Tibial nerve (tissue), 4 donors: ENCODE measurements around the gene PRRX1. TPM values are rescaled to one million over a fixed set of nuclear protein-coding genes. Genes with fewer than 3 reads are reported as not detected.
A peak's percentile ranks its signal among the peaks of the same experiment; 100 is the strongest.

Experiments
- DNase-seq, 2 donors: peaks; one replicate each; pipeline ENCODE4 v3.0.0-alpha.2; 2019; ENCODE audit warnings: low spot score in 2 of 2
- H3K27ac ChIP-seq, 4 donors: fragments of 200-600 bp; sonication (generic) in 3 of 4; one replicate each; pipeline ENCODE4 v1.5.1; 2017 to 2019; ENCODE audit warnings: mild to moderate bottlenecking in 1 of 4
- H3K27me3 ChIP-seq, 2 donors: fragments of 200-600 bp; sonication (generic) in 1 of 2; one replicate each; pipeline versions ENCODE4 v1.5.1 to v1.6.0; 2017 to 2019
- H3K36me3 ChIP-seq, 3 donors: fragments of 200-600 bp; sonication (generic); one replicate each; pipeline ENCODE4 v1.5.1; 2018 to 2019
- H3K4me1 ChIP-seq, 4 donors: fragments of 200-600 bp; sonication (generic) in 3 of 4; one replicate each; pipeline ENCODE4 v1.5.1; 2017 to 2019
- H3K4me3 ChIP-seq, 4 donors: fragments of 200-600 bp; sonication (generic) in 3 of 4; one replicate each; pipeline ENCODE4 v1.5.1; 2017 to 2019; ENCODE audit warnings: mild to moderate bottlenecking in 1 of 4, moderate library complexity in 1 of 4
- H3K9me3 ChIP-seq, 4 donors: fragments of 200-600 bp; sonication (generic) in 3 of 4; one replicate each; pipeline ENCODE4 v1.5.1; 2017 to 2019
- EP300 ChIP-seq, 2 donors: sonication (generic); formaldehyde crosslinking; IDR thresholded peaks; one replicate each; pipeline ENCODE4 v1.6.1; 2017; ENCODE audit warnings: antibody characterized with exemption in 2 of 2, mild to moderate bottlenecking in 1 of 2
- POLR2A ChIP-seq, 2 donors: fragments of 450-650 bp; IDR thresholded peaks; one replicate each; pipeline ENCODE4 v1.6.1; 2017; ENCODE audit warnings: antibody characterized with exemption in 2 of 2, mild to moderate bottlenecking in 2 of 2, moderate library complexity in 2 of 2
- WGBS, 2 donors: methylation state at CpG; one replicate each; pipeline ENCODE4 v1.1.5; 2018; 5-methylcytosine and 5-hydroxymethylcytosine counted together
- total RNA-seq, 4 donors: library from RNA; depleted of rRNA; stranded (reverse); fragments of >200 nt; gene quantifications; one replicate each; pipeline ENCODE4 v1.1.0, GENCODE V29; 2016
- TF ChIP-seq, protein P1 (sequence below), 5 experiments: fragments of 200-600 bp in 3 of 5; fragments of 450-650 bp in 2 of 5; sonication (generic) in 3 of 5; IDR thresholded peaks; one replicate each; pipeline ENCODE4 v1.5.1; 2016 to 2019; ENCODE audit warnings: antibody characterized with exemption in 5 of 5, mild to moderate bottlenecking in 3 of 5, moderate library complexity in 2 of 5

PRRX1 gene
- total RNA-seq, 4 donors from 2014 or later, result 55.5 to 97.5 (median 66.2) TPM

DNA sequence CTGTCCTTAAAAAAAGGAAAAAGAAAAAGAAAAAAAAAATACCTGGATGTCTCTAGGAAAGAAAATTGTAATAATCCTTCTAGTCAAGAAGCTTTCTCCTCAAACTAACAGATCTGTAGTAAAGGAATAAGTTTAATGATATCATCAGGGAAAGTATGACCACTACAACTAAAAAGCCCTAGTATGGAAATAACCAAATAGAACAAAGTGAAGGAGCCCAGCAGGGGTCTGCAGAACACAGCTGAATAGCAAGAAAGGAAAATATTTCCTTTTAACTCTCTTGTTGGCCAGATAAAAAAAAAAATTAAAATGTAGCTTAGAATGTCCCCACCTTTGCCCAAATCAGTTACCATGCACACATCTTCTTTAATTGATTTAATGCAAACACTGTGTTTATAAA lies 43.2 kb downstream of the PRRX1 start:
- Histone ChIP-seq H3K4me3 (no peak overlapping the region), H3K4me1 (peaks cover 0 to 17% (median 0%) of the 10 kb centered on the region in 4 donors), H3K9me3 (no peaks in the 10 kb centered on the region), H3K27me3 (no peaks in the 10 kb centered on the region), H3K27ac (no peak overlapping the region), H3K36me3 (no peaks in the 10 kb centered on the region)
- no peak for DNase-seq
- TF ChIP-seq EP300 (IDR thresholded peaks at IDR 0.05), result no peak
- TF ChIP-seq POLR2A (IDR thresholded peaks at IDR 0.05), result no peak
- TF ChIP-seq, protein P1, sequence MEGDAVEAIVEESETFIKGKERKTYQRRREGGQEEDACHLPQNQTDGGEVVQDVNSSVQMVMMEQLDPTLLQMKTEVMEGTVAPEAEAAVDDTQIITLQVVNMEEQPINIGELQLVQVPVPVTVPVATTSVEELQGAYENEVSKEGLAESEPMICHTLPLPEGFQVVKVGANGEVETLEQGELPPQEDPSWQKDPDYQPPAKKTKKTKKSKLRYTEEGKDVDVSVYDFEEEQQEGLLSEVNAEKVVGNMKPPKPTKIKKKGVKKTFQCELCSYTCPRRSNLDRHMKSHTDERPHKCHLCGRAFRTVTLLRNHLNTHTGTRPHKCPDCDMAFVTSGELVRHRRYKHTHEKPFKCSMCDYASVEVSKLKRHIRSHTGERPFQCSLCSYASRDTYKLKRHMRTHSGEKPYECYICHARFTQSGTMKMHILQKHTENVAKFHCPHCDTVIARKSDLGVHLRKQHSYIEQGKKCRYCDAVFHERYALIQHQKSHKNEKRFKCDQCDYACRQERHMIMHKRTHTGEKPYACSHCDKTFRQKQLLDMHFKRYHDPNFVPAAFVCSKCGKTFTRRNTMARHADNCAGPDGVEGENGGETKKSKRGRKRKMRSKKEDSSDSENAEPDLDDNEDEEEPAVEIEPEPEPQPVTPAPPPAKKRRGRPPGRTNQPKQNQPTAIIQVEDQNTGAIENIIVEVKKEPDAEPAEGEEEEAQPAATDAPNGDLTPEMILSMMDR (IDR thresholded peaks at IDR 0.05), result no peak

- no peaks in the 10 kb centered on the region for H3K27me3 ChIP-seq
- peak in 1 of 2 donors; percentile 38 for TF ChIP-seq EP300 (IDR thresholded peaks at IDR 0.05)
- TF ChIP-seq, protein P1 (IDR thresholded peaks at IDR 0.05), result no peak
- no peaks in the 10 kb centered on the region for H3K9me3 ChIP-seq
- no peaks in the 10 kb centered on the region for H3K36me3 ChIP-seq
- H3K27ac ChIP-seq, result peak overlapping the region in 2 of 4 donors; percentile 62 to 82
- no peak overlapping the region for H3K4me3 ChIP-seq
- DNase-seq, result no peak
- WGBS, 2 donors, result 44 to 47% methylated on average over 5 of the region's 5 CpGs
- peaks cover 0 to 17% (median 0%) of the 10 kb centered on the region in 4 donors for H3K4me1 ChIP-seq
These were observed 44.2 kb downstream of the PRRX1 start for GRCh38 chr1:170707959-170708655.

DNA sequence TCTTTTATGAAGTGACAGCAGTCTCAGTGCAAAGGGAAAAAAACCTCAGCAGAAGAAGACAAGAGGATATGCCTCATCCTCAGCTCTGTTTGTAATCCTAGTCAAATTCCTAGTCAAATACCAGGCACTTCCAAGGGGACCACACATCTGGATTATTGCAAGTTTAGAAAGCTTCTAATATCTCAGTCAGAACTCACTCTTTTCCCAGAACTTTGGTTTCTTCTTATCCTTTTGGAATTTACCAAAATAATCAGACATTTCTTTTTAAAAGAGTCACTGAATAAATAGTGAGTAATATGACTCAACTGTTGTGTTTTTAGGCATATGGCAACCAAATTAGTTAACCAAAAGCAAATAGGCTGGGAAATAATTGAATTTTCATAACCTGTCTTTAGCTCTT lies 47.8 kb downstream of the PRRX1 start:
- H3K4me3 ChIP-seq, result no peak overlapping the region
- no peak overlapping the region for H3K27ac ChIP-seq
- H3K4me1 ChIP-seq, result peaks cover 0 to 21% (median 0%) of the 10 kb centered on the region in 4 donors

GRCh38 chr1:170714163-170714562 lies 50.2 kb downstream of the PRRX1 start:
- Histone ChIP-seq H3K9me3 (no peaks in the 10 kb centered on the region), H3K36me3 (no peaks in the 10 kb centered on the region), H3K4me1 (peaks cover 0 to 5% (median 0%) of the 10 kb centered on the region in 4 donors), H3K27ac (no peak overlapping the region), H3K4me3 (no peak overlapping the region), H3K27me3 (no peaks in the 10 kb centered on the region)
- DNase-seq, result no peak
- WGBS, 2 donors, result 80 to 86% methylated on average over 5 of the region's 5 CpGs
- TF ChIP-seq, protein P1 (IDR thresholded peaks at IDR 0.05), result no peak
- TF ChIP-seq EP300 (IDR thresholded peaks at IDR 0.05) (no peak), POLR2A (IDR thresholded peaks at IDR 0.05) (no peak)

More for the DNA sequence above, 47.8 kb downstream of the PRRX1 start:
- no peaks in the 10 kb centered on the region for H3K9me3 ChIP-seq
- H3K36me3 ChIP-seq, result no peaks in the 10 kb centered on the region
- TF ChIP-seq EP300 (IDR thresholded peaks at IDR 0.05) (no peak), POLR2A (IDR thresholded peaks at IDR 0.05) (no peak)
- TF ChIP-seq, protein P1 (IDR thresholded peaks at IDR 0.05), result no peak
- H3K27me3 ChIP-seq, result no peaks in the 10 kb centered on the region
- DNase-seq, result no peak

- peaks cover 0 to 5% (median 0%) of the 10 kb centered on the region in 4 donors for H3K4me1 ChIP-seq
- H3K36me3 ChIP-seq, result peaks cover 0 to 3% (median 0%) of the 10 kb centered on the region in 3 donors
- 53 to 93% methylated on average over 1 of the region's 1 CpG for WGBS, 2 donors
- H3K4me3 ChIP-seq, result no peak overlapping the region
- H3K27me3 ChIP-seq, result no peaks in the 10 kb centered on the region
- TF ChIP-seq POLR2A (IDR thresholded peaks at IDR 0.05) (no peak), EP300 (IDR thresholded peaks at IDR 0.05) (no peak)
- TF ChIP-seq, protein P1 (IDR thresholded peaks at IDR 0.05), result no peak
- no peak for DNase-seq
- no peaks in the 10 kb centered on the region for H3K9me3 ChIP-seq
- H3K27ac ChIP-seq, result no peak overlapping the region
These were observed 51.0 kb downstream of the PRRX1 start for GRCh38 chr1:170714938-170715337.
